Common myeloid progenitor, CD34-positive (primary cell): Measurements from ENCODE around the gene ARID3A.

Source experiments
- CTCF ChIA-PET: fragments of 350-600 bp; sonication (Branson Sonifier 250); formaldehyde crosslinking; loops from one replicate; lab custom pipeline; 2021; ENCODE audit warnings: antibody characterized with exemption; lab: Charles Lee
- POLR2A ChIA-PET: fragments of 350-600 bp; sonication (Branson Sonifier 250); formaldehyde crosslinking; loops from one replicate; lab custom pipeline; 2021; ENCODE audit warnings: antibody characterized with exemption; lab: Charles Lee
- DNase-seq, 3 donors: peaks; one replicate each; pipeline versions ENCODE4 v3.0.0 to v3.0.0-alpha.2; 2013
- H3K27ac ChIP-seq, 2 experiments: 1 replicate in 1 of 2; 2 replicates in 1 of 2; pipeline ENCODE4 v1.7.0; 2013; ENCODE audit warnings: inconsistent platforms in 2 of 2, low read length in 2 of 2, mild to moderate bottlenecking in 2 of 2, low read depth in 1 of 2, moderate library complexity in 1 of 2; ENCODE audit not compliant: severe bottlenecking in 2 of 2, insufficient read depth in 1 of 2, poor library complexity in 1 of 2
- H3K27me3 ChIP-seq, 5 experiments: replicated peaks in 2 of 5; 1 replicate in 3 of 5; 2 replicates in 2 of 5; pipeline versions ENCODE4 v1.6.1 to v1.7.0; 2013; ENCODE audit warnings: low read length in 4 of 5, mild to moderate bottlenecking in 2 of 5, moderate library complexity in 2 of 5, inconsistent platforms in 1 of 5; ENCODE audit not compliant: insufficient read depth in 5 of 5, control insufficient read depth in 4 of 5
- H3K36me3 ChIP-seq, 4 experiments: 1 replicate in 2 of 4; 2 replicates in 2 of 4; pipeline versions ENCODE4 v1.6.1 to v1.7.0; 2013; ENCODE audit warnings: low read length in 3 of 4, control low read depth in 1 of 4, mild to moderate bottlenecking in 1 of 4; ENCODE audit not compliant: control insufficient read depth in 4 of 4, insufficient read depth in 4 of 4
- H3K4me1 ChIP-seq, 4 experiments: 1 replicate in 3 of 4; 2 replicates in 1 of 4; pipeline versions ENCODE4 v1.6.1 to v1.7.1; 2013; ENCODE audit warnings: low read length in 3 of 4, mild to moderate bottlenecking in 3 of 4, control low read depth in 1 of 4, inconsistent platforms in 1 of 4, moderate library complexity in 1 of 4; ENCODE audit not compliant: control insufficient read depth in 4 of 4, insufficient read depth in 4 of 4; ENCODE audit errors: control extremely low read depth in 1 of 4
- H3K4me3 ChIP-seq, 7 experiments: 1 replicate in 4 of 7; 2 replicates in 3 of 7; pipeline versions ENCODE4 v1.5.1 to v1.7.0; 2013; ENCODE audit warnings: mild to moderate bottlenecking in 7 of 7, low read length in 6 of 7, moderate library complexity in 6 of 7, inconsistent platforms in 2 of 7, low read depth in 2 of 7, control low read depth in 1 of 7; ENCODE audit not compliant: insufficient read depth in 4 of 7, control insufficient read depth in 1 of 7; ENCODE audit errors: extremely low read depth in 1 of 7
- H3K9me3 ChIP-seq, 5 experiments: 1 replicate in 4 of 5; 2 replicates in 1 of 5; pipeline versions ENCODE4 v1.6.1 to v1.7.1; 2013; ENCODE audit warnings: low read length in 4 of 5, mild to moderate bottlenecking in 2 of 5, inconsistent platforms in 1 of 5, low read depth in 1 of 5, moderate library complexity in 1 of 5; ENCODE audit not compliant: control insufficient read depth in 4 of 5, insufficient read depth in 2 of 5; ENCODE audit errors: control extremely low read depth in 1 of 5
- WGBS: methylation state at CpG from one replicate; pipeline ENCODE4 v1.1.5; 2013; ENCODE audit not compliant: insufficient coverage; 5-methylcytosine and 5-hydroxymethylcytosine counted together

ARID3A gene

DNA sequence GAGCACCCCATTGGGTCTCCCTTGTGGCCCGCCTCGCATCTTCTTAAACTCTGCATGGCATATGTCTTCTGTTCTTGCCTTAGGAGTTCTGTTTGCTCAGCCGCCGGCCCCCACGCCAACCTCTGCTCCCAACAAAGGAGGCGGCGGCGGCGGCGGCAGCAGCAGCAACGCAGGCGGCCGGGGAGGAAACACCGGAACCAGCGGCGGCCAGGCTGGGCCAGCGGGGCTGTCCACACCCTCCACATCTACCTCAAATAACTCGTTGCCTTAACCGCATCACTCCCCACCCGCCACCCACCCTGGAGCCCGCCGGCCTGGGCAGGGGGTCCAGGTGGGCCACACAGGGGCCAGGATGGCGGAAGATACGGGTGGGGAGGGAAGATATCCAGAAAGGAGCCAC, 46.0 kb downstream of the ARID3A start:
- no peak for DNase-seq
- CTCF ChIA-PET = interaction anchor here (0.7 to 1.8 kb wide), 7 partner anchors 10 to 108 kb away, joined by 3 to 5 read pairs (median 4); partner anchors contain the start of gene WDR18
- POLR2A ChIA-PET = no interaction called here
- Histone ChIP-seq H3K9me3 (peaks cover 0 to 9% (median 6%) of the 10 kb centered on the region in 5 experiments), H3K27me3 (no peaks in the 10 kb centered on the region), H3K27ac (no peak overlapping the region), H3K4me1 (no peaks in the 10 kb centered on the region), H3K4me3 (no peak overlapping the region), H3K36me3 (peaks cover 6 to 50% (median 31%) of the 10 kb centered on the region in 4 experiments)
- WGBS = 84% methylated on average over 13 of the region's 24 CpGs

DNA sequence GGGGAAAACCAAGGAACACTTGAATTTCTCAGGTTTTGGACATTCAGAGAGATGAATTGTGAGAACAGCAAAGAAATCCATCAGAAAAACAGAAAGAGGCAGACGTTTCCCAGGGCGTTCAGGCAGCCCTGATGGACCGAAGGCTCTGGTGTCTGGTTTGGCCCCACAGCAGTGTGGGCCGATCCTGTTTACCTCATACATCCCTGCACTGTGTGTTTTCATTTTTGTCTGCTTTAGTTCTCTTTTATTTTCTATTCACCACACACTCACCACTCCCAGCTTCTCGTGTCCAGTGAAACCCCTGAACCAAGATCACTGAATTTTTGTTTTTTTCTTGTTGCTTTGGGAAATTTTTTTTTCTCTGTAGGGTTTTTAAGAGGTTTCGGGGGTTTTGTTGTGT, 46.4 kb downstream of the ARID3A start:
- Histone ChIP-seq H3K36me3 (peaks cover 6 to 45% (median 29%) of the 10 kb centered on the region in 4 experiments), H3K4me1 (no peaks in the 10 kb centered on the region), H3K27me3 (no peaks in the 10 kb centered on the region), H3K9me3 (peaks cover 0 to 9% (median 6%) of the 10 kb centered on the region in 5 experiments), H3K27ac (no peak overlapping the region), H3K4me3 (no peak overlapping the region)
- POLR2A ChIA-PET = no interaction called here
- WGBS = 95% methylated on average over 4 of the region's 6 CpGs
- CTCF ChIA-PET = interaction anchor here (1.0 to 1.8 kb wide), 3 partner anchors 16 to 49 kb away, joined by 4 read pairs; no protein-coding TSS in a partner anchor
- DNase-seq = no peak

DNA sequence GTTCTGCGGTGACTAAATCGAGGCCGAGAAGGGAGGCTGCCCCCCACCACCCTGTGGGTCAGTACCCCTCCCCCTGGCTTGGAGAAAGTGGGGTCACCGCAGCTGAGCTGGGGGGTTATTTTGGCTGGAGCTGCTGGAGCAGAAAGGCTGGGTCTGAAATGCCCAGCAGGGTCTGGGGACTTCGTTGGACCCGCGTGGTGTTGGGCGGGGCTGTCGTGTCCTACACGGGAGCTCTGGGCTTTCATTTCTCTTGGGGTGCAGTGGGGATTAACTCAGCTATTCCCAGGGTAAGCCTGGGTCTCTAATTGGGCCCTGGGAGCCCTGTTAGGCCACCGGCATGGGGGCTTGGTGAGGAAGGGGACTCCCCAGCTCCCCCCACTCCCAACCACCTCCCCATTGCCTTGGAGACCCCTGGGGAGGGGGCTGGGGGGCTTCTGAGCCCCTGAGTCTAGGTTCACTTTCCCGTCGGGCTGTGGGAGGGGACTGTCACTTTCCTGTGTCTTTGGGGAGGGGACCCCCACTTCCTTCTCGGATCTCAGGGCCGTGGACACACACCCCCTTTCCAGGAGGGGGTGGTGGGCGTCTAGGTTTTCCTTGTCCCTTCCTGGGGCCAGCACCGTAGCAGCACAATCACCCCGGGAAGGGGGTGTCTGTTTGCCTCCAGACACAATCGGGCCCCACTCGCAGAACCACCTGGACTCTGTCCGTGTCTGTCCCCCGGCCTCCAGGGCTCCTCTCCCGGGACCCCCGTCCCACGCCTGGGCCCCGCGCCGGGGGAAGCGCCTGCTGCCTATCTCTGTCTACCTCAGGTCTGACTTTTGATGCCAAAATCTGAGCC, 48.1 kb downstream of the ARID3A start:
- ChIA-PET CTCF (interaction anchor here (1.2 kb wide), 2 partner anchors 10 to 27 kb away, joined by 4 read pairs; partner anchors contain the start of gene WDR18), POLR2A (no interaction called here)
- Histone ChIP-seq H3K4me1 (no peaks in the 10 kb centered on the region), H3K27ac (no peak overlapping the region), H3K4me3 (no peak overlapping the region), H3K27me3 (no peaks in the 10 kb centered on the region), H3K9me3 (peaks cover 0 to 9% (median 6%) of the 10 kb centered on the region in 5 experiments), H3K36me3 (peaks cover 6 to 33% (median 21%) of the 10 kb centered on the region in 4 experiments)
- DNase-seq = no peak
- 93% methylated on average over 21 of the region's 29 CpGs for WGBS

DNA sequence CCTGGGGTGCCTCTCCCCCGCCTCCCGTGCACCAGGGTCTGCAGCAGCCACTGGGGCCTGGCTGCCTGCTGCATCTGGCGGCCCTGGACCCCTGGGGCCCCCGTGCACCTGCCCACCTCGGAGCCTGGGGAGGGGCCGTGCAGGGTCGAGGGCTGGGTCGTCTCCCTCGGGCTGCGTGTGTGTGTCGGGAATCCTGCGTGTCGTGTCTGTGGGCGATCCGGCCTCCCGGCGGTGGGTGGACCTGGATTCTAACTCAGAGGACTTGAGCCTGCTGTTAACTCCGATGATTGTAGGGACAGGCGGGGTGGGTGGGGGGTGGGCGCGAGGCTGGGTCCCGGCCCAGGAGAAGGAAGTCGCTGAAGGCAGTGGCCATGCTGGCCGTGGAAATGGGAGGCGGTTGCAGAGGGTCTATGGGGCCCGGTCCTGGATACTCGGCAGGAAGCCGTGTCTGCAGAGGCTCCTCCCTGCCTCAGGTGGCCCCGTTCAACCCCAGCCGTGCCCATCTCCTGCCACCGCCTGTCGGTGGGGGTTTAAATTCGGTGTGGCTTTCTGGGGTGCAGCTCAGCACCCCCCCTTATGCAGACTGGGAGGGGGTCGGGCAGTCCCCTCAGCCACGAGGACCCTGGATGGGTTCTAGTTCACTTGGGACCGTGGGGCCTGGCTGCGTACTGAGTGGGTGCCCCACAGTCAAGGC, 48.9 kb downstream of the ARID3A start:
- H3K9me3 ChIP-seq = peaks cover 0 to 9% (median 6%) of the 10 kb centered on the region in 5 experiments
- 90% methylated on average over 35 of the region's 37 CpGs for WGBS
- no peak overlapping the region for H3K4me3 ChIP-seq
- ChIA-PET POLR2A (no interaction called here), CTCF (no interaction called here)
- no peak for DNase-seq
- H3K27me3 ChIP-seq = no peaks in the 10 kb centered on the region
- H3K27ac ChIP-seq = no peak overlapping the region
- peaks cover 6 to 29% (median 18%) of the 10 kb centered on the region in 4 experiments for H3K36me3 ChIP-seq
- H3K4me1 ChIP-seq = no peaks in the 10 kb centered on the region

DNA sequence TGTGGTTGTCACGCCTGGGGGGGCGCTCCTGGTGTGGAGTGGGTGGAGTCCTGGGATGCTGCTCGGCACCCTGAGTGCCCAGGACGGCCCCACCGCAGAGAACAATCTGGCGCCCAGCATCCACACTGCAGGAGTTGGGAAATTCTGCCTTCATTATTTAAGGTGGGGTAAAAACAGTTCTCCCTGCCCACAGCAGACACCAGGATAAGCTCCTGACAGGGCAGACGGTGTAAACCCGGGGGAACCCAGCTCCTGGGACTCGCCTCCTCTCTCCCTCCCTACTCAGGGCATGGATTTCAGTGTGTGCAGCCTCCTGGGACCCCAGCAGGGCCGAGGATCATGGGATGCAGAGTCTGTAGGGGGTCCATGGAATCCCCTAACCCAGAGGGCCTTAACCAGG, 50.6 kb downstream of the ARID3A start:
- no peaks in the 10 kb centered on the region for H3K9me3 ChIP-seq
- no peak overlapping the region for H3K4me3 ChIP-seq
- peaks cover 0 to 13% (median 5%) of the 10 kb centered on the region in 4 experiments for H3K36me3 ChIP-seq
- POLR2A ChIA-PET = no interaction called here
- no peak for DNase-seq
- CTCF ChIA-PET = interaction anchor here (0.9 to 1.3 kb wide), 3 partner anchors 21 to 56 kb away, joined by 3 read pairs; no protein-coding TSS in a partner anchor
- no peaks in the 10 kb centered on the region for H3K4me1 ChIP-seq
- WGBS = 94% methylated on average over 7 of the region's 10 CpGs
- H3K27ac ChIP-seq = no peak overlapping the region
- H3K27me3 ChIP-seq = no peaks in the 10 kb centered on the region

DNA sequence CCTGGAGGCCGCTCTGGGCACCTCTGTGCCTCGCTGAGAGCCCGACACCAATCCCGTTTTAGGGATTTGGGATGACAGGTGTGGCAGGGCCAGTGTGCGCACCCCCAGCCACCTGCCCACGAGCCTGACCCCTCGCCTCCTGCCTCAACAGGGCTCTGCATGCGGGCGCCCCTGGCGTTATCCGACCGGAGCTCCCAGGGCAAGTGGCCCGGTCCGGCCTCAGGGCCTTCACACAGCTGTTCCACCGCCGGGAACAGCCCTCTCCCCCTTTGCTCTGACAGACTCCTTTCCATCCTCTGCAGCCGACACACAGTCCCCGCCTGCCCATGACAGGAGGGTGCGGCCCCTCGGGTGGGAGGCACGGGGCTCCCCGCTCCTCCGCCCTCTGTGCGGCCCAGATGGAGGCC, 51.2 kb downstream of the ARID3A start:
- Histone ChIP-seq H3K4me1 (no peaks in the 10 kb centered on the region), H3K27me3 (no peaks in the 10 kb centered on the region), H3K9me3 (no peaks in the 10 kb centered on the region), H3K36me3 (peaks cover 0 to 11% (median 3%) of the 10 kb centered on the region in 4 experiments), H3K27ac (no peak overlapping the region), H3K4me3 (no peak overlapping the region)
- ChIA-PET POLR2A (no interaction called here), CTCF (interaction anchor here (0.9 to 1.3 kb wide), 2 partner anchors 21 to 42 kb away, joined by 3 read pairs; no protein-coding TSS in a partner anchor)
- 93% methylated on average over 23 of the region's 24 CpGs for WGBS
- no peak for DNase-seq
